Right lobe of liver (tissue), 4 donors: ENCODE results near the gene ERCC4.

Source experiments
- CTCF ChIP-seq, 4 donors: fragments of 200-600 bp in 3 of 4; fragments of 450-650 bp in 1 of 4; IDR thresholded peaks; one replicate each; pipeline versions ENCODE4 v1.5.1 to v1.8.0; 2016 to 2022; ENCODE audit warnings: antibody characterized with exemption in 4 of 4, mild to moderate bottlenecking in 2 of 4
- POLR2A ChIP-seq: fragments of 450-650 bp; IDR thresholded peaks from one replicate; pipeline ENCODE4 v1.6.1; 2017; ENCODE audit warnings: antibody characterized with exemption, mild to moderate bottlenecking
- donor health status: DM: no; HTN: no; CAD: no.
- donor health status: DM: no; HTN: no; CAD: no.
- donor health status: DM: no; HTN: yes; CAD: no.

GRCh38 chr16:13919683-13920509 is at the start of gene ERCC4:
- peak; percentile 85 to 92 (median 88) for TF ChIP-seq CTCF (IDR thresholded peaks at IDR 0.05)
- peak; percentile 76 for TF ChIP-seq POLR2A
